ENCODE results near the gene MLEC.

DNA sequence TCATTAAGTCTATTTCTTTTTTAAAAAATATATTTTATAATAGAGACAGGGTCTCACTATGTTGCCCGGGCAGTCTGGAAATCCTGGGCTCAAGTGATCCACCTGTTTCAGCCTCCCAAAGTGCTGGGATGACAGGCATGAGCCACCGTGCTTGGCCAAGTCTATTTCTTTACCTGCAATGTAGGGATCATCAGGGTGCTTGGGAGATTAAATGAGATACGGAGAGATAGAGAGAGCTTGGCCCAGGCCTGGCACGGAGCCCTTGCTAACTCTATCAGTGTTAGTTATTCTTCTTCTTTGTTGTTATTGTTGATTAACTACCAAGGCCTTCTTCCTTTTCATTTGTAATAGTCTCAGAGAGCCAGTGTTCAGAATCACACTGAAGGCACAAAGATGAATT is 43.4 kb upstream of the MLEC start:
- TF ChIP-seq, protein P1, sequence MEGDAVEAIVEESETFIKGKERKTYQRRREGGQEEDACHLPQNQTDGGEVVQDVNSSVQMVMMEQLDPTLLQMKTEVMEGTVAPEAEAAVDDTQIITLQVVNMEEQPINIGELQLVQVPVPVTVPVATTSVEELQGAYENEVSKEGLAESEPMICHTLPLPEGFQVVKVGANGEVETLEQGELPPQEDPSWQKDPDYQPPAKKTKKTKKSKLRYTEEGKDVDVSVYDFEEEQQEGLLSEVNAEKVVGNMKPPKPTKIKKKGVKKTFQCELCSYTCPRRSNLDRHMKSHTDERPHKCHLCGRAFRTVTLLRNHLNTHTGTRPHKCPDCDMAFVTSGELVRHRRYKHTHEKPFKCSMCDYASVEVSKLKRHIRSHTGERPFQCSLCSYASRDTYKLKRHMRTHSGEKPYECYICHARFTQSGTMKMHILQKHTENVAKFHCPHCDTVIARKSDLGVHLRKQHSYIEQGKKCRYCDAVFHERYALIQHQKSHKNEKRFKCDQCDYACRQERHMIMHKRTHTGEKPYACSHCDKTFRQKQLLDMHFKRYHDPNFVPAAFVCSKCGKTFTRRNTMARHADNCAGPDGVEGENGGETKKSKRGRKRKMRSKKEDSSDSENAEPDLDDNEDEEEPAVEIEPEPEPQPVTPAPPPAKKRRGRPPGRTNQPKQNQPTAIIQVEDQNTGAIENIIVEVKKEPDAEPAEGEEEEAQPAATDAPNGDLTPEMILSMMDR (IDR thresholded peaks at IDR 0.05 in 4 of 5, conservative IDR thresholded peaks at IDR 0.05 in 1 of 5): no peak
- no peak for TF ChIP-seq POLR2A (IDR thresholded peaks at IDR 0.05)
